Measurements from ENCODE around the gene HID1.

GRCh38 chr17:74939534-74939933, 33.0 kb downstream of the HID1 start:
- no peak for TF ChIP-seq BHLHE40 (IDR thresholded peaks at IDR 0.05; ENCODE audit: borderline replicate concordance)
- no peak for TF ChIP-seq ELF4 (IDR thresholded peaks at IDR 0.05)
- no peak for TF ChIP-seq HDGF (IDR thresholded peaks at IDR 0.05; ENCODE audit: borderline replicate concordance)
- TF ChIP-seq, protein P1, sequence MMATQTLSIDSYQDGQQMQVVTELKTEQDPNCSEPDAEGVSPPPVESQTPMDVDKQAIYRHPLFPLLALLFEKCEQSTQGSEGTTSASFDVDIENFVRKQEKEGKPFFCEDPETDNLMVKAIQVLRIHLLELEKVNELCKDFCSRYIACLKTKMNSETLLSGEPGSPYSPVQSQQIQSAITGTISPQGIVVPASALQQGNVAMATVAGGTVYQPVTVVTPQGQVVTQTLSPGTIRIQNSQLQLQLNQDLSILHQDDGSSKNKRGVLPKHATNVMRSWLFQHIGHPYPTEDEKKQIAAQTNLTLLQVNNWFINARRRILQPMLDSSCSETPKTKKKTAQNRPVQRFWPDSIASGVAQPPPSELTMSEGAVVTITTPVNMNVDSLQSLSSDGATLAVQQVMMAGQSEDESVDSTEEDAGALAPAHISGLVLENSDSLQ (IDR thresholded peaks at IDR 0.05), result no peak
- no peak for TF ChIP-seq FOXM1 (IDR thresholded peaks at IDR 0.05; ENCODE audit: borderline replicate concordance)
- no peak for TF ChIP-seq SUZ12 (IDR thresholded peaks at IDR 0.05)
- TF ChIP-seq CTBP1 (IDR thresholded peaks at IDR 0.05; ENCODE audit: borderline replicate concordance), result no peak
